Aorta (tissue), 5 donors: ENCODE data around the gene IL1RAP. TPM values are rescaled to one million over a fixed set of nuclear protein-coding genes. Genes with fewer than 3 reads are reported as not detected.
"Not testable (repeated sequence)": the region's sequence is repeated elsewhere in the genome, so short reads cannot be mapped to it uniquely, and the experiment has no call there.

Experiments used
- ATAC-seq: fragments of 200-7000 bp; cut with Tn5 transposase; one replicate; pipeline ENCODE4 v1.9.1; 2022; ENCODE audit warnings: moderate library complexity; ENCODE audit not compliant: low FRiP score
- DNase-seq, 2 donors: peaks; one replicate each; pipeline ENCODE4 v3.0.0-alpha.2; 2020
- H3K27ac ChIP-seq, 2 donors: one replicate each; pipeline ENCODE4 v1.5.1; 2013; ENCODE audit warnings: low read length in 2 of 2, mild to moderate bottlenecking in 2 of 2, moderate library complexity in 2 of 2, control low read depth in 1 of 2, inconsistent platforms in 1 of 2, low read depth in 1 of 2
- H3K27me3 ChIP-seq, 2 donors: one replicate each; pipeline ENCODE4 v1.6.1; 2013; ENCODE audit warnings: control low read depth in 1 of 2, low read length in 1 of 2, mild to moderate bottlenecking in 1 of 2, moderate library complexity in 1 of 2; ENCODE audit not compliant: insufficient read depth in 2 of 2, control insufficient read depth in 1 of 2
- H3K36me3 ChIP-seq, 2 donors: one replicate each; pipeline ENCODE4 v1.6.1; 2013; ENCODE audit warnings: control low read depth in 1 of 2, low read length in 1 of 2, mild to moderate bottlenecking in 1 of 2; ENCODE audit not compliant: insufficient read depth in 2 of 2, control insufficient read depth in 1 of 2
- H3K4me1 ChIP-seq, 2 donors: one replicate each; pipeline ENCODE4 v1.6.1; 2013; ENCODE audit warnings: low read length in 2 of 2, control low read depth in 1 of 2, mild to moderate bottlenecking in 1 of 2, moderate library complexity in 1 of 2; ENCODE audit not compliant: insufficient read depth in 2 of 2, control insufficient read depth in 1 of 2
- H3K4me3 ChIP-seq, 2 donors: one replicate each; pipeline ENCODE4 v1.5.1; 2013; ENCODE audit warnings: low read length in 2 of 2, control low read depth in 1 of 2, mild to moderate bottlenecking in 1 of 2
- H3K9me3 ChIP-seq: one replicate; pipeline ENCODE4 v1.6.1; 2013; ENCODE audit warnings: mild to moderate bottlenecking, low read length; ENCODE audit not compliant: control insufficient read depth
- WGBS, 2 donors: extraction: QIAGEN DNeasy Blood & Tissue Kit; methylation state at CpG; one replicate each; pipeline ENCODE4 v1.1.7; 2013; 5-methylcytosine and 5-hydroxymethylcytosine counted together
- intact Hi-C, 2 donors: fragments of 100-400 bp; cut with DNase I; formaldehyde crosslinking; loops; one replicate each; pipeline versions ENCODE4 v1.14.2 to v1.15.0; 2022
- polyA plus RNA-seq, 2 donors: library from polyadenylated mRNA; stranded (reverse); fragments of 200-250 nt; gene quantifications; one replicate each; pipeline ENCODE4 v1.2.3, GENCODE V29; 2013
- total RNA-seq, 2 donors: library from RNA; stranded (reverse); fragmentation: NEBNext Ultra II Directional; extraction: Animal tissue kit (Norgen Biotek cat#: 25700); gene quantifications; one replicate each; pipeline ENCODE4 v1.2.1, GENCODE V29; 2021
- donor health status: healthy with polysubstance abuse.
- donor health status: Bipolar disorder and iron deficiency.
- donor health status: DM: no; HTN: no; CAD: no.
- donor health status: DM: no; HTN: no; CAD: no.
- donor health status: DM: yes; HTN: yes; CAD: no.

IL1RAP gene
- total and polyA plus RNA-seq, 4 donors: 2.5 to 19.1 (median 10.0) TPM

DNA sequence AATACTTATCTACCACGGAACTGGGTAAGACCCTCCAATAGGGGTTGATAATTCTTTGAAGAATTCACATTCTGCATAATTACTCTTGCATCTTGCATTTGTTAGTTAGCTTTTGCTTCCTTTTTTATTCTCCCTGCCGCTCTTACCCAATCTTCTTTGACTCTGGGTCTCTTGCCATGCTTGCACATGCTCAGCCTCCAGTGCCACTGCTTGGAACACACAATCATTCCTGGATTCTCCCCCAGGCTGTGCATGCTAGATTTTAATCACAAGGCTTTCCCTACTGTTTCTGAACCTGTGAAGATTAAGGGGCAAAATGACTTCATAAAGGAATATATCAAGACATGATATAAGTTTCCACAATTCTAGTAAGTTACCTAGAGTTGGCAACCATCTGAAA is 133.1 kb downstream of the IL1RAP start:
- no peak for DNase-seq
- Histone ChIP-seq H3K4me1 (no peaks in the 10 kb centered on the region), H3K9me3 (no peaks in the 10 kb centered on the region), H3K27ac (no peak overlapping the region), H3K4me3 (no peak overlapping the region), H3K27me3 (no peaks in the 10 kb centered on the region), H3K36me3 (no peaks in the 10 kb centered on the region)
- 87 to 90% methylated on average over 2 of the region's 2 CpGs for WGBS, 2 donors
- no peak for ATAC-seq
- intact Hi-C loops: no loop called here

DNA sequence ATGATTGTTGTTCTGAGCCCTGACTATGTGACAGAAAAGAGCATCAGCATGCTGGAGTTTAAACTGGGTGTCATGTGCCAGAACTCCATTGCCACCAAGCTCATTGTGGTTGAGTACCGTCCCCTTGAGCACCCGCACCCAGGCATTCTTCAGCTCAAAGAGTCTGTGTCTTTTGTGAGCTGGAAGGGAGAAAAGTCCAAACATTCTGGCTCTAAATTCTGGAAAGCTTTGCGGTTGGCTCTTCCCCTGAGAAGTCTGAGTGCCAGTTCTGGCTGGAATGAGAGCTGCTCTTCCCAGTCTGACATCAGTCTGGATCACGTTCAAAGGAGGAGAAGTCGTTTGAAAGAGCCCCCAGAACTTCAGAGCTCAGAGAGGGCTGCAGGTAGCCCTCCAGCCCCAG is 142.0 kb downstream of the IL1RAP start:
- 77 to 80% methylated on average over 5 of the region's 5 CpGs for WGBS, 2 donors

DNA sequence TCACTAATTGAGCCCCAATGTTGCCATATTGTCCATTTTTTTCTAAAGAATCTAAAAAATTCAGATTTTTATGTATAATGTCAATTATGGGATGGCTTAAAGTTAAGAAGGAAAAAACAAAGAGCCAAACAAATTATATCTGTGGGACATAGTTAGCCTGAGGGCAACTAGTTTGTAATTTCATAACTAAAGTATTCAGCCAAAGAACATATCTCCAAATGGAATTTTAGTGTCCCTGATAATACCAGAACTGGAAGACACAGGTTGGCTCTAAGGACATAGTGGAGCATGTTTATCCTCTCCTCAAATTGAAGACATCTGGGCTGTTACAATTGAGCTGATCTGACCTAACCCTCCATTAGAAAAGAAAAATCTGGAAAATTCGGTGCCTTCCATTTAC is 144.2 kb downstream of the IL1RAP start:
- Histone ChIP-seq H3K27me3 (no peaks in the 10 kb centered on the region), H3K4me3 (no peak overlapping the region), H3K27ac (no peak overlapping the region), H3K9me3 (no peaks in the 10 kb centered on the region), H3K4me1 (peaks cover 0 to 2% of the 10 kb centered on the region in 2 donors), H3K36me3 (no peaks in the 10 kb centered on the region)
- DNase-seq: no peak
- intact Hi-C loops: no loop called here
- ATAC-seq: no peak
- WGBS, 2 donors: 86 to 89% methylated on average over 1 of the region's 1 CpG

More for the DNA sequence above, 142.0 kb downstream of the IL1RAP start:
- no peaks in the 10 kb centered on the region for H3K36me3 ChIP-seq
- no peak overlapping the region for H3K4me3 ChIP-seq
- no peak for ATAC-seq
- no peaks in the 10 kb centered on the region for H3K9me3 ChIP-seq
- no peak overlapping the region for H3K27ac ChIP-seq
- intact Hi-C loops: no loop called here
- no peak for DNase-seq
- peaks cover 0 to 2% of the 10 kb centered on the region in 2 donors for H3K4me1 ChIP-seq
- no peaks in the 10 kb centered on the region for H3K27me3 ChIP-seq

DNA sequence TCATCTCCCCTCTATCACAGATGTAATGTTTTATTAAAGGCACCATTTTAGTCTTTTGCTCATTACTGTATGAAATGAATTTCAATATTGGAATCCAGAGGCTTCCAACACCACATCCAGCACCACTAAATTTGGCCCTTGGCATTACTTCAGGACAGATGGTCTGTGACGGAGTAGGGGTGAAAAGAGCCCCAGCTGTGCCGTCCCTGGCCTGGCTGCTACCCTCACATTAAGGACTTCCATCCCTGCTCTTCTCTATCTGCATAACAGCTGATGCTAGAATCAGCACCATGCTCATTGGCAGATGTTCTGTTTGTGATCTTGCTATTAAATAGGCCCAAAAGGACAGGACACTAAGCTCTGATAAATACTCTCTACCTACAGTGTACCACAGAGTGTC is 152.9 kb downstream of the IL1RAP start:
- H3K9me3 ChIP-seq: no peaks in the 10 kb centered on the region
- no peaks in the 10 kb centered on the region for H3K4me1 ChIP-seq
- no peaks in the 10 kb centered on the region for H3K36me3 ChIP-seq
- DNase-seq (no peak), ATAC-seq (no peak)
- H3K27ac ChIP-seq: no peak overlapping the region
- intact Hi-C loops: no loop called here
- 57 to 73% methylated on average over 2 of the region's 2 CpGs for WGBS, 2 donors
- no peaks in the 10 kb centered on the region for H3K27me3 ChIP-seq
- H3K4me3 ChIP-seq: no peak overlapping the region

DNA sequence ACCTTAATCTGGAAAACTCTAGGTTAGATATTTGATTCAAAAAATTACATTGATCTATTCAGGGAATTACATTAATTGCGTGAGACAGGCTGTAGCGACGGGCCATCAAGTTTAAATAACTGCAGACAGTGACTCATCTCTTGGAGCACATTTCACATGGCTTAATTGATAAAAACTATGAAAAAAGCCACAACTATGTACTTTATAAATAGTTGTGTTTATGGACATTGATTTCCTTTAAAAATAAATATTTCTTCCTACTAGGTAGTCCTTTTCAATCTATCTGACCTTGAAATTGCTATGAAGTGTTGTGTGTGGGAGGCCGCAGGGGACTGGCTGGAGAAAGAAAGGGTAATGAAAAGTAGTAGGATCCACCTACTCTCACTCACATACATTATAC is 157.8 kb downstream of the IL1RAP start:
- Histone ChIP-seq H3K36me3 (no peaks in the 10 kb centered on the region), H3K4me1 (no peaks in the 10 kb centered on the region), H3K4me3 (no peak overlapping the region), H3K27me3 (no peaks in the 10 kb centered on the region), H3K9me3 (no peaks in the 10 kb centered on the region), H3K27ac (no peak overlapping the region)
- WGBS, 2 donors: 91 to 93% methylated on average over 4 of the region's 4 CpGs
- DNase-seq (no peak), ATAC-seq (no peak)
- intact Hi-C loops: no loop called here

DNA sequence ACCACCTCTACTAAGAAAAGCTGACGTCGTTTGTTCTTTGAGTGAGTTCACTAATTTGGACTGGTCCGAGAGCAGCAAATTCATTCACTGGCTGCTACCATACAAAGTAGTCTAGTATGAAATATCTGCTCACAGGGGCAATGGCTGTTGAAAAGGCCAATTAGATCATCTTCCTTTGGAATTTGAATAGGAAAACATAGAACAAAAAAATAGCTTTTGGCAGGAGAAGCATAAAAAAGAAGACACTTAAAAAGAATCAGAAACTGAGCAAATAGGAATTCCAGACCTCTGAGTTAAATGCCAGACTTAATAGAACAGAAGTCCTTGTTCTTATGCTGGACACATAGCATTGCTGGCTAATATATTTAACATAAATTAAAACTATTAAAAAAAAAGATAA is 159.3 kb downstream of the IL1RAP start:
- Histone ChIP-seq H3K27ac (no peak overlapping the region), H3K9me3 (no peaks in the 10 kb centered on the region), H3K4me1 (no peaks in the 10 kb centered on the region), H3K36me3 (no peaks in the 10 kb centered on the region), H3K4me3 (no peak overlapping the region), H3K27me3 (no peaks in the 10 kb centered on the region)
- intact Hi-C loops: no loop called here
- 74 to 75% methylated on average over 3 of the region's 3 CpGs for WGBS, 2 donors
- DNase-seq (no peak), ATAC-seq (no peak)

DNA sequence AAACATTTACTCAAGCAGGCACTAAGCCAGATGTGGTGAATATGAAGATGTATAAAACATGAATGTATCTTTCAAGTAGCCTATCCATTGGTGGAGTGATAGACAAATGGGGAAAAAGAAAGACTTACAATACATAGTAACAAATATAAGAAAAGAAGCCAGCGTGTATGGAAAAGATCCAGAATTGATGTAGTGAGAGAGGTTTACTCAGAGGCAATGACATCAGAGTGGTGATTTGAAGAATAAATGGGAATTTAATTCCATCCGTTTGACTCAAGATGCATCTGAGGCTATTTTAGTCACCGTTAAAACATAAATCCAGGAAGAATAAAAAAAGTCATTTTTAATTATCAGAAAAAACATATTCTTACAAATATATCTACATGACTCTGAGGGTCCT is 162.6 kb downstream of the IL1RAP start:
- 72 to 76% methylated on average over 3 of the region's 3 CpGs for WGBS, 2 donors
- Histone ChIP-seq H3K9me3 (no peaks in the 10 kb centered on the region), H3K36me3 (no peaks in the 10 kb centered on the region), H3K27ac (no peak overlapping the region), H3K27me3 (no peaks in the 10 kb centered on the region), H3K4me3 (no peak overlapping the region), H3K4me1 (no peaks in the 10 kb centered on the region)
- intact Hi-C loops: no loop called here
- ATAC-seq: no peak
- no peak for DNase-seq

DNA sequence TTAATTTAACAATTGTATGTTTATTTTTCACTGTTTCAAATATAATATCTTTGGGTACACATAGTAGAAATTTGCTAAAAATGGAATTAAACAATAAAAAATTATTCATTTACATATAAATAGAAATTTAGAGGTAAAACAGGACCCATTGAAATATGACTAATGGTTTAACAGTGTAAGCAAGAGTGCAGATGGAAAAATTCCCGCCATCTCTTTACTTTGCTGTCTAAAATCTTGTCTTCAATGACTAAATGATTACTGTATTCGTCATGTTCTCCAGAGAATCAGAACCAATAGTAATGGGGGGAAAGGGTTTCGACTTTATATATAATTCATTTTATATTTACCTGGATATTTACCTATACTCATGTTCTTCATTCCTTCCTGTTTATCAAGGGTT is 163.1 kb downstream of the IL1RAP start:
- intact Hi-C loops: no loop called here
- H3K27ac ChIP-seq: no peak overlapping the region
- no peak overlapping the region for H3K4me3 ChIP-seq
- no peak for ATAC-seq
- 82 to 88% methylated on average over 3 of the region's 3 CpGs for WGBS, 2 donors
- H3K9me3 ChIP-seq: no peaks in the 10 kb centered on the region
- no peak for DNase-seq
- H3K4me1 ChIP-seq: no peaks in the 10 kb centered on the region
- H3K27me3 ChIP-seq: no peaks in the 10 kb centered on the region
- H3K36me3 ChIP-seq: no peaks in the 10 kb centered on the region

DNA sequence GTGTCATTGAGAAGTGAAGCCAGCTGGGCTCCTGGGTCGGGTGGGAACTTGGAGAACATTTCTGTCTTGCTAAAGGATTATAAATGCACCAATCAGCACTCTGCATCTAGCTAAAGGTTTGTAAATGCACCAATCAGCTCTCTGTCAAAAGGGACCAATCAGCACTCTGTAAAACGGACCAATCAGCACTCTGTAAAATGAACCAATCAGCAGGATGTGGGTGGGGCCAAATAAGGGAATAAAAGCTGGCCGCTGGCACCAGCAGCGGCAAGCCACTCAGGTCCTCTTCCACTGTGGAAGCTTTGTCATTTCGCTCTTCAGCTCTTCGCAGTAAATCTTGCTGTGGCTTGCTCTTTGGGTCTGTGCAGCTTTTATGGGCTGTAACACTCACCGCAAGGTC is 164.0 kb downstream of the IL1RAP start:
- H3K27me3 ChIP-seq, intact Hi-C loops, ATAC-seq, H3K36me3 ChIP-seq, H3K27ac ChIP-seq, H3K4me1 ChIP-seq, H3K9me3 ChIP-seq, DNase-seq, H3K4me3 ChIP-seq: not testable (repeated sequence)
- 86 to 89% methylated on average over 7 of the region's 7 CpGs for WGBS, 2 donors
